Activated B cell treated with CpG ODN at 0.5 μM for 24 hours (primary cell): ENCODE data around the gene LHFPL6. TPM values are rescaled to one million over a fixed set of nuclear protein-coding genes. Genes with fewer than 3 reads are reported as not detected.

Experiments
- ATAC-seq: fragments of 200-7000 bp; cut with Tn5 transposase; one replicate; pipeline ENCODE4 v1.10.0; 2021; ENCODE audit warnings: low read depth, mild to moderate bottlenecking, moderate library complexity
- CTCF ChIA-PET: fragments of 350-600 bp; sonication (Branson Sonifier 250); formaldehyde crosslinking; loops from one replicate; lab custom pipeline; 2021; ENCODE audit warnings: antibody characterized with exemption; lab: Charles Lee
- POLR2A ChIA-PET: fragments of 350-600 bp; sonication (Branson Sonifier 250); formaldehyde crosslinking; loops from one replicate; lab custom pipeline; 2021; ENCODE audit warnings: antibody characterized with exemption; lab: Charles Lee
- DNase-seq: peaks from one replicate; pipeline ENCODE4 v3.0.0; 2022
- H3K27ac Mint-ChIP-seq: one replicate; pipeline ENCODE4 v1.8.0; 2020; ENCODE audit warnings: mixed read lengths
- H3K27me3 Mint-ChIP-seq: one replicate; pipeline ENCODE4 v1.8.0; 2021; ENCODE audit warnings: mixed read lengths
- H3K36me3 Mint-ChIP-seq: one replicate; pipeline ENCODE4 v1.8.0; 2021; ENCODE audit warnings: low read depth, mixed read lengths
- H3K4me1 Mint-ChIP-seq: one replicate; pipeline ENCODE4 v1.8.0; 2021; ENCODE audit warnings: mixed read lengths
- H3K4me3 Mint-ChIP-seq: one replicate; pipeline ENCODE4 v1.8.0; 2020; ENCODE audit warnings: mild to moderate bottlenecking, mixed read lengths
- H3K9me3 Mint-ChIP-seq: one replicate; pipeline ENCODE4 v1.8.0; 2020; ENCODE audit warnings: mixed read lengths
- CTCF ChIP-seq: fragments of 200-600 bp; IDR thresholded peaks from one replicate; pipeline ENCODE4 v1.8.0; 2022; ENCODE audit warnings: antibody characterized with exemption, mild to moderate bottlenecking
- intact Hi-C: fragments of 100-400 bp; cut with micrococcal nuclease; formaldehyde crosslinking; loops from one replicate; pipeline ENCODE4 v1.15.1; 2024
- total RNA-seq: library from RNA; stranded (reverse); gene quantifications from 2 replicates; pipeline ENCODE4 v1.2.3, GENCODE V29; 2022

LHFPL6 gene
- total RNA-seq, 1 donor from 2014 or later, result 0.13 TPM

- Mint-ChIP-seq H3K9me3 (no peaks in the 10 kb centered on the region), H3K36me3 (no peaks in the 10 kb centered on the region), H3K27me3 (no peaks in the 10 kb centered on the region), H3K4me3 (no peak overlapping the region), H3K4me1 (no peaks in the 10 kb centered on the region), H3K27ac (no peak overlapping the region)
- CTCF ChIA-PET, result no interaction called here
- POLR2A ChIA-PET, result no interaction called here
- intact Hi-C loops, result no loop called here
- TF ChIP-seq CTCF, result no peak
- no peak for DNase-seq
- ATAC-seq, result no peak
Measured at GRCh38 chr13:39494633-39495032, 108.4 kb downstream of the LHFPL6 start.

GRCh38 chr13:39494006-39494405 lies 109.0 kb downstream of the LHFPL6 start:
- Mint-ChIP-seq H3K27me3 (no peaks in the 10 kb centered on the region), H3K9me3 (no peaks in the 10 kb centered on the region), H3K4me1 (no peaks in the 10 kb centered on the region), H3K4me3 (no peak overlapping the region), H3K36me3 (no peaks in the 10 kb centered on the region), H3K27ac (no peak overlapping the region)
- ChIA-PET POLR2A (no interaction called here), CTCF (no interaction called here)
- intact Hi-C loops, result no loop called here
- DNase-seq (no peak), ATAC-seq (no peak)
- no peak for TF ChIP-seq CTCF

- TF ChIP-seq CTCF, result no peak
- ATAC-seq, result no peak
- no peak for DNase-seq
- Mint-ChIP-seq H3K4me3 (no peak overlapping the region), H3K27ac (no peak overlapping the region), H3K4me1 (no peaks in the 10 kb centered on the region), H3K36me3 (no peaks in the 10 kb centered on the region), H3K27me3 (no peaks in the 10 kb centered on the region), H3K9me3 (no peaks in the 10 kb centered on the region)
- CTCF ChIA-PET, result no interaction called here
- intact Hi-C loops, result no loop called here
- POLR2A ChIA-PET, result no interaction called here
Measured at GRCh38 chr13:39490136-39490535, 112.9 kb downstream of the LHFPL6 start.

- ChIA-PET POLR2A (no interaction called here), CTCF (no interaction called here)
- ATAC-seq, result no peak
- Mint-ChIP-seq H3K36me3 (no peaks in the 10 kb centered on the region), H3K4me3 (no peak overlapping the region), H3K9me3 (no peaks in the 10 kb centered on the region), H3K4me1 (no peaks in the 10 kb centered on the region), H3K27me3 (no peaks in the 10 kb centered on the region), H3K27ac (no peak overlapping the region)
- DNase-seq, result no peak
- TF ChIP-seq CTCF, result no peak
- intact Hi-C loops, result no loop called here
Measured at GRCh38 chr13:39486758-39487157, 116.2 kb downstream of the LHFPL6 start.

GRCh38 chr13:39485314-39485700 lies 117.7 kb downstream of the LHFPL6 start:
- H3K36me3 Mint-ChIP-seq, result no peaks in the 10 kb centered on the region
- no peak overlapping the region for H3K4me3 Mint-ChIP-seq
- no peak for DNase-seq
- no peak overlapping the region for H3K27ac Mint-ChIP-seq
- no peaks in the 10 kb centered on the region for H3K9me3 Mint-ChIP-seq
- no peak for ATAC-seq
- no peaks in the 10 kb centered on the region for H3K27me3 Mint-ChIP-seq
- intact Hi-C loops, result no loop called here
- ChIA-PET POLR2A (no interaction called here), CTCF (no interaction called here)
- TF ChIP-seq CTCF, result no peak
- no peaks in the 10 kb centered on the region for H3K4me1 Mint-ChIP-seq
